GM13977 (cell line): ENCODE data around the gene ZSCAN31.

Experiments used
- DNase-seq: peaks from one replicate; pipeline ENCODE4 v3.0.0; 2012; ENCODE audit warnings: low spot score
- in situ Hi-C: fragments of 300-500 bp; cut with MboI; formaldehyde crosslinking; loops from one replicate; pipeline ENCODE4 v1.12.0; 2022; ENCODE audit warnings: low sequenced_read_pairs, low pct_unique_long_range_greater_than_20kb, mixed read lengths, inconsistent platforms; ENCODE audit not compliant: unreplicated experiment
- TF ChIP-seq, protein P1 (sequence below): IDR thresholded peaks from 2 replicates; pipeline ENCODE4 v1.5.1; 2012; ENCODE audit warnings: mild to moderate bottlenecking, control low read depth; ENCODE audit not compliant: insufficient read depth; ENCODE audit errors: extremely low read depth, missing control alignments

The ZSCAN31 gene

DNA sequence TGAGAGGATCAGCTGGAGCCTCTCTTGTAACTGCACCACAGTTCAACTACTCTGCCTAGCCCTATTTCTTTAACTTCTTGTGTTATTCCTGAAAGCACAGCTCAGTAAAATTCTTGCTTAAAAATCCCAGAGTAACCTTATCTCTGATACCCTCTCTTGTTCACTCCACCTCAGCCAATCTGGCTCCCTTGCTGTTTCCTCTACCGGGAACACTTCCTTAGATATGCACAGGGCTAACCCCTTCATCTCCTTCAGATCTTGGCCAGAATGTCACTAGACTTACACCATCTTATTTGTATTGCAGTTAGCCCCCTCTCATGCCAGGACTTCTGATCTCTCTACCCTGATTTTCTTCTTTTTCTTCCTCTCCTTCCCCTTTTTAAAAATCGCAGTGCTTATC is 11.2 kb upstream of the ZSCAN31 start:
- DNase-seq = no peak
- in situ Hi-C loops = no loop called here
- TF ChIP-seq, protein P1, sequence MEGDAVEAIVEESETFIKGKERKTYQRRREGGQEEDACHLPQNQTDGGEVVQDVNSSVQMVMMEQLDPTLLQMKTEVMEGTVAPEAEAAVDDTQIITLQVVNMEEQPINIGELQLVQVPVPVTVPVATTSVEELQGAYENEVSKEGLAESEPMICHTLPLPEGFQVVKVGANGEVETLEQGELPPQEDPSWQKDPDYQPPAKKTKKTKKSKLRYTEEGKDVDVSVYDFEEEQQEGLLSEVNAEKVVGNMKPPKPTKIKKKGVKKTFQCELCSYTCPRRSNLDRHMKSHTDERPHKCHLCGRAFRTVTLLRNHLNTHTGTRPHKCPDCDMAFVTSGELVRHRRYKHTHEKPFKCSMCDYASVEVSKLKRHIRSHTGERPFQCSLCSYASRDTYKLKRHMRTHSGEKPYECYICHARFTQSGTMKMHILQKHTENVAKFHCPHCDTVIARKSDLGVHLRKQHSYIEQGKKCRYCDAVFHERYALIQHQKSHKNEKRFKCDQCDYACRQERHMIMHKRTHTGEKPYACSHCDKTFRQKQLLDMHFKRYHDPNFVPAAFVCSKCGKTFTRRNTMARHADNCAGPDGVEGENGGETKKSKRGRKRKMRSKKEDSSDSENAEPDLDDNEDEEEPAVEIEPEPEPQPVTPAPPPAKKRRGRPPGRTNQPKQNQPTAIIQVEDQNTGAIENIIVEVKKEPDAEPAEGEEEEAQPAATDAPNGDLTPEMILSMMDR = no peak

DNA sequence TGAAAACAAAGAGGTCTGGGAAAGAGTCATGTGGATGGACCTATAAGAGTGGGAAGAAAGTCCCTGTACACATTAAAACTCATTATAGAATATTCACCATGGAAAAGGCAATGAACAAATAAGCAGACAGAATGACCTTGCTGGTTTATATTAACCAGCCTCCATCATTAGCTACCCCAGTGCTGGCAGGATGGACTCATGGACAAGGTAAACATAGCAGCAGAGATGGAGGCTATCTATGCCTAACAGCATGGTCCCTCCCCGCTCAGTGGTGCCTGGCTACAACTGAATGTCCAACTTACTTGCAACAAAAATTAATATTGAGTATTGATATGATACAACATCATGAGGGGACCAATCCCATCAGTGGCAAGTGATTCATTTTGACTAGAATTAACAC is 9.3 kb upstream of the ZSCAN31 start:
- TF ChIP-seq, protein P1 = no peak
- in situ Hi-C loops = no loop called here
- no peak for DNase-seq

DNA sequence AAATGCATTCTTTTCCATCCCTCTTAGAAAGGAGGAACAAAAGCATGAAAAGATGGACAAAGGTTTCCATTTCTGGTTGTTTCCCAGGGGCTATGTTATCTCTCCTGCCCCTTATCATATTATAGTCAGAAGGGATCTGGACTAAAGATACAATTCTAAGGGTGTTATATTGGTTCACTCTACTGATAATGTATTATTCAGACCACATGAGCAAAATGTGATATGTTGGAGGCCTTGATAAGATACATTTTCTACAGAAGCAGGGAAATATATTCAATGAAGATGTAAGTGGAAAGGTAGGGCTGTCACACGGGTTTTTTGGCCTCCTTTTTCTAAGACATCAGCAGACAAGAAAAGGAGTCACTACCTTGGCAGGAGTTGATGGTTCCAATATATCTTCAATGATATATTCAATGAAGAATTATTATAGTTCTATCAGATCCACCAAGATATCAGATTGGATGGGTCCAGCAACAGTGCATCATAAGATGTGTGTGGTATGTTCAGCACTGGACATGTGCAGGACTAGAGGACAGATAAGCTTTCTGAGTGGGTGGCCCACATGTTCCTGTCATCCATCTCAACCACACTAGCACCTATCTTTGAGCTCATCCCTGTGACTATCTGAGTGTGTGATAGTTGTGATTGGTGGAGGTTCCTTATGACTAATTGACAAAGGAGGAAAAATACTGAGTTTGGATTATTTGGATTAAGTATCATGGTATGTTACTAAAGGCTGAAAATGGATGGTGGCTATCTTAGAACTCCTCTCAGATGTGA is 8.1 kb upstream of the ZSCAN31 start:
- TF ChIP-seq, protein P1 = no peak
- in situ Hi-C loops = no loop called here
- DNase-seq = no peak

DNA sequence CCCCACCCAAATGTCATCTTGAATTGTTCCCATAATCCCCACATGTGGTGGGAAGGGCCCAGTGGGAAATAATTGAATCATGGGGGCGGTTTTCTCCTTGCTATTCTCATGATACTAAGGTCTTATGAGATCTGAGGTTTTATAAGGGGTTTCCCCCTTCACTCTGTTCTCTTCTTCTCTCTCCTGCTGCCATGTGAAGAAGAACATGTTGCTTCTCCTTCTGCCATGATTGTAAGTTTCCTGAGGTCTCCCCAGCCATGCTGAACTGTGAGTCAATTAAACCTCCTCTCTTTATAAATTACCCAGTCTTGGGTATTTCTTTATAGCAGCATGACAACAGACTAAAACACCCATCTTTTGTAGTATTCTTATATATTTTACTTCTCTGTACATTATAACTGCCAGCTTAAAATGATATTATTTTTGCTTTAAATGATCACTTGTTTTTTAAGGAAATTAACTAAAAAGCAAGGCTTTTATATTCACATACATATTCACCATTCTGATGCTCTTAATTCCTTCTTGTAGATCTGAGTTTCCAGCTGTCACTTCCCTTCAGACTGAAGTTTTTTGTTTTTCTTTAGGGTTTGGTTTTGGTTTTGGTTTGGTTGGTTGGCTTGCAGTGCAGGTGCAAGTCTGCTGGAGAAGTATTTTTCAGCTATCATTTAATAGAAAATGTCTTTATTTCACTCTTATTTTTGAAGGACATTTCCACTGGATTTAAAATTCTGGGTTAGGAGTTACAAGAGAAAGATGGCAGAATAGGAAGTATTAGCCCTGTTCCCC is 4.6 kb upstream of the ZSCAN31 start:
- DNase-seq = no peak
- in situ Hi-C loops = no loop called here
- TF ChIP-seq, protein P1 = no peak

DNA sequence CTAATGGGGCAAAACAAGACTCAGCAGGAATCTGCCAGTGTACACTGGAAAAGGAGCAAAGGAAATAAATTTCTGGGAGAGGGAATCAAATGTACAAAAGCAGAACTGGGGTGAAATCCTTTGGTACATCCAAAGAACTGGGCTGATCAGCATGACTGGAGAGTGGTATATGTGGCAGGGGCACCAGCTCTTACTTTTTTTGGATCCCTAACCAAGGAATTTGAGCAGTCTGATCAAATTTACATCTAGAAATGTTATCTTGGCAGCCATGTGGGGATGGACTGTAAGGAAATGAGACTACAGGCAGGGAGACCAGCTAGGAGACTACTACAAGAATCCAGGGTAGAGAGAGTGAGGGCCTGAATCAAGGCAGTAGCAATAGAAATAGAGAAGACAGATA is 1.2 kb upstream of the ZSCAN31 start:
- in situ Hi-C loops = no loop called here
- DNase-seq = no peak
- TF ChIP-seq, protein P1 = no peak

DNA sequence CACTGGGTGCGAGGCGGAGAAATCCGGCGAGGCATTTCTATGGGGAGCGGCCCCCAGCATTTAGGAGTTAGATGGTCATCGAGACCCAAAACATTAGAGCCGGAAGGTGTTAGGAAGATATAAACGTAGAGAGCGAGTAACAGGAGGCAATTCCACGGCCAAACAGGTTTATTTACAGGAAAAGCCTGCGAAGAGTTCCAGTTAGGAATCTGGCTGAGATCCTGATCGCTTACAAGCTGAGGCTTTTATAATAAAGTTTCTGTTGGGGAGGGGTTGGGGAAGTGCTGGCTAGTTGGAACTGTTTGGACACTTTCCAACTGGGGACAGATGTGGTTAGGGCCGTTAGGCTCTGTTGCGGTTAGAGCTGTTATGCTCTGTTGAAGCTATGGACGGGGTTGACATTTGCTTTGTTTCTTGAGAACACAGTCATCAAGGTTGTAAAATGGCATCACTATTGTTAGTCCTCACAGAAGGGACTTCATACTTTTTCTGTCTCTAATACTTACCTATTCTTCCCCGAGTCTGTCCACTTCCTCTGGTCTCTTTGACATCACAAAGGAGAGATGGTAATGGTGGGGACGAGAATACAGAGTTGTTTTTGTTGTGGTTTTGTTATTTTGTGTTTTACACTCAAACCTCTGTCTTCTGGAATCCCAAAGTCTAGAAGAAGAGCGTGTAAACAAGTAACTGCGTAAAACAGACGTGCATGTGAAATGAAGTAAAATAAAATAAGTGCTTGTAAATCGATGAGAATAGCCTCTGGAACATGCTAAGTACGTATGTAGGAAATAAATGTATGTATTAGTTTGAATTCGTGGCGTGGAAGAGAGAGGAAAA is 554 bp upstream of the ZSCAN31 start:
- TF ChIP-seq, protein P1 = no peak

More for the DNA sequence above, 554 bp upstream of the ZSCAN31 start:
- peak; percentile 29 for DNase-seq
- in situ Hi-C loops = no loop called here
